H9 (cell line): ENCODE data around the gene CEP83. TPM values are rescaled to one million over a fixed set of nuclear protein-coding genes. Genes with fewer than 3 reads are reported as not detected.

Experiments
- DNase-seq: peaks from one replicate; pipeline ENCODE4 v3.0.0-alpha.2; 2017
- H2AFZ ChIP-seq: one replicate; pipeline ENCODE4 v1.6.1; 2013; ENCODE audit warnings: mild to moderate bottlenecking, low read length, control low read depth, moderate library complexity
- H2AK5ac ChIP-seq: 2 replicates; pipeline ENCODE4 v1.6.1; 2013; ENCODE audit warnings: low read length, control low read depth, mixed read lengths; ENCODE audit not compliant: insufficient read length
- H2BK120ac ChIP-seq: one replicate; pipeline ENCODE4 v1.6.1; 2013; ENCODE audit warnings: low read depth, mild to moderate bottlenecking, low read length, control low read depth, inconsistent platforms; ENCODE audit not compliant: poor library complexity, severe bottlenecking
- H2BK12ac ChIP-seq: 2 replicates; pipeline ENCODE4 v1.6.1; 2013; ENCODE audit warnings: low read length, control low read depth, mixed read lengths, low read depth; ENCODE audit not compliant: insufficient read length
- H2BK15ac ChIP-seq: 2 replicates; pipeline ENCODE4 v1.6.1; 2013; ENCODE audit warnings: low read depth, low read length, control low read depth
- H2BK20ac ChIP-seq: one replicate; pipeline ENCODE4 v1.6.1; 2013; ENCODE audit warnings: low read depth, mild to moderate bottlenecking, low read length, control low read depth, inconsistent platforms; ENCODE audit not compliant: poor library complexity, severe bottlenecking
- H2BK5ac ChIP-seq: 2 replicates; pipeline ENCODE4 v1.6.1; 2013; ENCODE audit warnings: low read length, control low read depth, mixed read lengths; ENCODE audit not compliant: insufficient read length
- H3K14ac ChIP-seq: 2 replicates; pipeline ENCODE4 v1.6.1; 2013; ENCODE audit warnings: low read length, control low read depth; ENCODE audit not compliant: insufficient read depth
- H3K18ac ChIP-seq: 2 replicates; pipeline ENCODE4 v1.6.1; 2013; ENCODE audit warnings: low read depth, mild to moderate bottlenecking, mixed read lengths, low read length, control low read depth; ENCODE audit not compliant: insufficient read length
- H3K23ac ChIP-seq: 2 replicates; pipeline ENCODE4 v1.6.1; 2013; ENCODE audit warnings: low read length, control low read depth, mixed read lengths, low read depth; ENCODE audit not compliant: insufficient read length
- H3K23me2 ChIP-seq: 2 replicates; pipeline ENCODE4 v1.6.1; 2013; ENCODE audit warnings: low read depth, mild to moderate bottlenecking, mixed read lengths, low read length, control low read depth; ENCODE audit not compliant: insufficient read length, poor library complexity, severe bottlenecking
- H3K27ac ChIP-seq: 2 replicates; pipeline ENCODE4 v1.5.1; 2013; ENCODE audit warnings: low read length, control low read depth, mixed read lengths, low read depth; ENCODE audit not compliant: insufficient read length
- H3K27me3 ChIP-seq: 2 replicates; pipeline ENCODE4 v1.6.1; 2013; ENCODE audit warnings: low read length, control low read depth, inconsistent platforms; ENCODE audit not compliant: insufficient read depth
- H3K4ac ChIP-seq: 2 replicates; pipeline ENCODE4 v1.6.1; 2013; ENCODE audit warnings: low read depth, mild to moderate bottlenecking, control low read depth, inconsistent platforms, low read length, moderate library complexity
- H3K4me1 ChIP-seq: 2 replicates; pipeline ENCODE4 v1.6.1; 2013; ENCODE audit warnings: low read length, control low read depth, inconsistent platforms; ENCODE audit not compliant: insufficient read depth
- H3K4me2 ChIP-seq: 2 replicates; pipeline ENCODE4 v1.6.1; 2013; ENCODE audit warnings: low read length, control low read depth, mixed read lengths; ENCODE audit not compliant: insufficient read length, insufficient read depth
- H3K56ac ChIP-seq: 2 replicates; pipeline ENCODE4 v1.6.1; 2013; ENCODE audit warnings: low read depth, mild to moderate bottlenecking, mixed read lengths, low read length, control low read depth; ENCODE audit not compliant: insufficient read length
- H3K79me1 ChIP-seq: 2 replicates; pipeline ENCODE4 v1.6.1; 2013; ENCODE audit warnings: low read depth, mild to moderate bottlenecking, moderate library complexity, low read length, control low read depth, inconsistent platforms; ENCODE audit not compliant: insufficient read depth, poor library complexity, severe bottlenecking
- H3K79me2 ChIP-seq: 2 replicates; pipeline ENCODE4 v1.6.1; 2013; ENCODE audit warnings: low read length, control low read depth, inconsistent platforms; ENCODE audit not compliant: insufficient read depth
- H3K9ac ChIP-seq: 2 replicates; pipeline ENCODE4 v1.6.1; 2013; ENCODE audit warnings: low read length, control low read depth, mixed read lengths; ENCODE audit not compliant: insufficient read length; ENCODE audit errors: extremely low read depth
- H3K9me3 ChIP-seq: one replicate; pipeline ENCODE4 v1.6.1; 2013; ENCODE audit warnings: low read depth, low read length, inconsistent platforms; ENCODE audit not compliant: control insufficient read depth
- H3T11ph ChIP-seq: one replicate; pipeline ENCODE4 v1.6.1; 2013; ENCODE audit warnings: mild to moderate bottlenecking, low read length, control low read depth, inconsistent platforms
- H4K20me1 ChIP-seq: one replicate; pipeline ENCODE4 v1.6.1; 2013; ENCODE audit not compliant: control insufficient read depth, insufficient read length, insufficient read depth
- H4K5ac ChIP-seq: 2 replicates; pipeline ENCODE4 v1.6.1; 2013; ENCODE audit warnings: low read depth, mild to moderate bottlenecking, mixed read lengths, low read length, control low read depth; ENCODE audit not compliant: insufficient read length
- H4K8ac ChIP-seq: replicated peaks from 2 replicates; pipeline ENCODE4 v1.6.1; 2013; ENCODE audit warnings: low read length, control low read depth, mixed read lengths, low read depth; ENCODE audit not compliant: insufficient read length
- H4K91ac ChIP-seq: 2 replicates; pipeline ENCODE4 v1.6.1; 2013; ENCODE audit warnings: low read depth, mild to moderate bottlenecking, moderate library complexity, mixed read lengths, low read length, control low read depth; ENCODE audit not compliant: insufficient read length
- H3K27ac Mint-ChIP-seq, 3 experiments: 2 replicates in 2 of 3; 3 replicates in 1 of 3; pipeline ENCODE4 v1.8.0; 2020 to 2021; ENCODE audit warnings: mixed read lengths in 3 of 3, mild to moderate bottlenecking in 1 of 3, moderate library complexity in 1 of 3
- H3K27me3 Mint-ChIP-seq: 2 replicates; pipeline ENCODE4 v1.8.0; 2021; ENCODE audit warnings: low read depth, mild to moderate bottlenecking, moderate library complexity, mixed read lengths
- H3K36me3 Mint-ChIP-seq, 3 experiments: 2 replicates in 2 of 3; 3 replicates in 1 of 3; pipeline ENCODE4 v1.8.0; 2020 to 2021; ENCODE audit warnings: low read depth in 3 of 3, mixed read lengths in 3 of 3; ENCODE audit not compliant: insufficient read depth in 1 of 3
- H3K4me1 Mint-ChIP-seq, 2 experiments: 2 replicates each; pipeline ENCODE4 v1.8.0; 2020; ENCODE audit warnings: mixed read lengths in 2 of 2
- H3K4me3 Mint-ChIP-seq, 2 experiments: 2 replicates in 1 of 2; 3 replicates in 1 of 2; pipeline ENCODE4 v1.8.0; 2020 to 2021; ENCODE audit warnings: mild to moderate bottlenecking in 2 of 2, mixed read lengths in 2 of 2, moderate library complexity in 1 of 2
- H3K9me3 Mint-ChIP-seq, 2 experiments: 2 replicates in 1 of 2; 3 replicates in 1 of 2; pipeline ENCODE4 v1.8.0; 2020; ENCODE audit warnings: mild to moderate bottlenecking in 2 of 2, mixed read lengths in 2 of 2, moderate library complexity in 1 of 2
- CTCF ChIP-seq: fragments of 200-600 bp; sonication (generic); conservative IDR thresholded peaks from 3 replicates; pipeline ENCODE4 v1.8.0; 2021; ENCODE audit warnings: antibody characterized with exemption, mild to moderate bottlenecking
- WGBS: extraction: QIAGEN DNeasy Blood & Tissue Kit; methylation state at CpG from one replicate; pipeline ENCODE4 v1.1.7; 2013; ENCODE audit warnings: missing lambda C conversion rate, low lambda C conversion rate, mixed read lengths; ENCODE audit not compliant: insufficient read length; ENCODE audit errors: extremely low coverage; 5-methylcytosine and 5-hydroxymethylcytosine counted together
- total RNA-seq: library from RNA; stranded (reverse); gene quantifications from 2 replicates; pipeline ENCODE4 v1.2.1, GENCODE V29; 2021

Gene CEP83
- total RNA-seq, 1 experiment from 2014 or later: 26.5 TPM

GRCh38 chr12:94287245-94287628 is 172.4 kb downstream of the CEP83 start:
- TF ChIP-seq CTCF: no peak
- Mint-ChIP-seq H3K9me3 (no peaks in the 10 kb centered on the region), H3K27me3 (no peaks in the 10 kb centered on the region; the same call in none of the 2 replicates), H3K36me3 (peaks cover 0 to 4% (median 0%) of the 10 kb centered on the region in 3 experiments; a peak in 1 of 7 replicates), H3K4me3 (no peak overlapping the region), H3K27ac (no peak overlapping the region), H3K4me1 (peaks cover 44 to 52% of the 10 kb centered on the region in 2 experiments)
- no peak overlapping the region for H3K4me2 ChIP-seq
- H3K23me2 ChIP-seq: no peaks in the 10 kb centered on the region
- H3K14ac ChIP-seq: no peak overlapping the region
- no peak overlapping the region for H2BK5ac ChIP-seq
- H2BK15ac ChIP-seq: no peak overlapping the region
- H3K4ac ChIP-seq: no peak overlapping the region
- no peak overlapping the region for H3T11ph ChIP-seq
- no peak overlapping the region for H2BK120ac ChIP-seq
- H3K9ac ChIP-seq: no peak overlapping the region
- H2BK20ac ChIP-seq: no peak overlapping the region
- H3K23ac ChIP-seq: no peak overlapping the region
- no peak overlapping the region for H3K56ac ChIP-seq
- peaks cover 9% of the 10 kb centered on the region; the same call in 1 of the 2 replicates for H3K4me1 ChIP-seq
- no peak for DNase-seq
- H4K5ac ChIP-seq: no peak overlapping the region
- WGBS: no CpG with 5 or more reads among the region's 10 CpGs
- no peak overlapping the region for H4K8ac ChIP-seq
- no peaks in the 10 kb centered on the region for H4K20me1 ChIP-seq
- H3K79me1 ChIP-seq: no peaks in the 10 kb centered on the region
- H3K27me3 ChIP-seq: no peaks in the 10 kb centered on the region
- H2AK5ac ChIP-seq: no peak overlapping the region
- H3K18ac ChIP-seq: no peak overlapping the region
- no peaks in the 10 kb centered on the region for H3K9me3 ChIP-seq
- no peak overlapping the region for H3K27ac ChIP-seq
- H4K91ac ChIP-seq: no peak overlapping the region
- no peaks in the 10 kb centered on the region for H3K79me2 ChIP-seq
- H2AFZ ChIP-seq: no peak overlapping the region
- H2BK12ac ChIP-seq: no peak overlapping the region
